ENCODE measurements around the gene STAG2.
"Not testable (repeated sequence)": the region's sequence is repeated elsewhere in the genome, so short reads cannot be mapped to it uniquely, and the experiment has no call there.

Gene STAG2

DNA sequence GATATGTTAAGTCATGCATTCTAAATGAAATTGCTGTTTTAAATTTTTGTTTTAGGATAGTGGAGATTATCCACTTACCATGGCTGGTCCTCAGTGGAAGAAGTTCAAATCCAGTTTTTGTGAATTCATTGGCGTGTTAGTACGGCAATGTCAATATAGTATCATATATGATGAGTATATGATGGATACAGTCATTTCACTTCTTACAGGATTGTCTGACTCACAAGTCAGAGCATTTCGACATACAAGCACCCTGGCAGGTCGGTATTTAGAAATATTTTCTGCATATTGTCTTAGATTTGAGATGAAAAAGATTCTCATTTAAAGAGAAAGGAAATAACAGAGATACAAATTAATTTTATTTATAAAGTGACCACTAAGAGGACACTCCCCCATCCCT, 83.6 kb downstream of the STAG2 start:
- no peak for DNase-seq

DNA sequence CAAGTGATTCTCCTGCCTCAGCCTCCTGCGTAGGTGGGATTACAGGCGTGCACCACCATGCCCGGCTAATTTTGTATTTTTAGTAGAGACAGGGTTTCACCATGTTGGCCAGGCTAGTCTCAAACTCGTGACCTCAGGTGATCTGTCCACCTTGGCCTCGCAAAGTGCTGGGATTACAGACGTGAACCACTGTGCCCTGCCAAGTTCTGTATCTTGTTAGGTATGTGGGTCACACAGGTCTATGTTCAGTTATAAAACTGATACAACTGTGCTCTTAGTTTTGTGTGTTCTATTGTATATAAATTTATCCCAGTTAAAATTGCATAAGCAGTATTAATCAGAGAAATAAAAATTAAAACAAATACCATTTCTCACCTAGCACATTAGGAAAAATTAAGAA, 122.9 kb downstream of the STAG2 start:
- not testable (repeated sequence) for DNase-seq

DNA sequence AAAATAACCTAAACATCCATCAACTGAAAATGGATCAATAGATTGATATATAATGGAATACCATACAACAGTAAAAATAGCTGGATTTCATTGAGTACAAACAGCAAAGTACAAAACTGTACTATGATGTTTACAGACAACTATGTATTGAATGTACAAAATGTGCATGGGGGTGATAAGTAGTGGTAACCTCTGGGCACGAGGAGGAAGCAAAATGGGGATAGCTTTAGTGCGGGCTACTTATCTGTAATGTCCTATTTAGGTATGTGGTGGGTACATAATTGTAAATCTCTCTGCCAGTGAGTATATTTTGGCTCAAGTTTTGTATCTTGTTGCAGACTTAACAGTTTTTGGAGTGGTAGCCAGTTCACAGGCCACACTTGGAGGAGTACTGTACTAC, 123.6 kb downstream of the STAG2 start:
- DNase-seq: no peak

DNA sequence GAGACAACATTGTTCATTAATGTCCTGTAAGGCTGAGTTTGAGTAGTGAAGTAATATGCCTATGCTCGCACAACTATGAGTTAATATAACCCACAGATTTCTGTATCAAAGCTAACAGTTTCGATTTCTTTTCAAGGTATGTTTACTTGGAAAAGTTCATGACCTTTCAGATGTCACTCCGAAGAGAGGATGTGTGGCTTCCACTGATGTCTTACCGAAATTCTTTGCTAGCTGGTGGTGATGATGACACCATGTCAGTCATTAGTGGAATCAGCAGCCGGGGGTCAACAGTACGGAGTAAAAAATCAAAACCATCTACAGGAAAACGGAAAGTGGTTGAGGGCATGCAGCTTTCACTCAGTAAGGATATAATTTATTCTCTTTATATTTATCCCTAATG, 124.9 kb downstream of the STAG2 start:
- no peak for DNase-seq

DNA sequence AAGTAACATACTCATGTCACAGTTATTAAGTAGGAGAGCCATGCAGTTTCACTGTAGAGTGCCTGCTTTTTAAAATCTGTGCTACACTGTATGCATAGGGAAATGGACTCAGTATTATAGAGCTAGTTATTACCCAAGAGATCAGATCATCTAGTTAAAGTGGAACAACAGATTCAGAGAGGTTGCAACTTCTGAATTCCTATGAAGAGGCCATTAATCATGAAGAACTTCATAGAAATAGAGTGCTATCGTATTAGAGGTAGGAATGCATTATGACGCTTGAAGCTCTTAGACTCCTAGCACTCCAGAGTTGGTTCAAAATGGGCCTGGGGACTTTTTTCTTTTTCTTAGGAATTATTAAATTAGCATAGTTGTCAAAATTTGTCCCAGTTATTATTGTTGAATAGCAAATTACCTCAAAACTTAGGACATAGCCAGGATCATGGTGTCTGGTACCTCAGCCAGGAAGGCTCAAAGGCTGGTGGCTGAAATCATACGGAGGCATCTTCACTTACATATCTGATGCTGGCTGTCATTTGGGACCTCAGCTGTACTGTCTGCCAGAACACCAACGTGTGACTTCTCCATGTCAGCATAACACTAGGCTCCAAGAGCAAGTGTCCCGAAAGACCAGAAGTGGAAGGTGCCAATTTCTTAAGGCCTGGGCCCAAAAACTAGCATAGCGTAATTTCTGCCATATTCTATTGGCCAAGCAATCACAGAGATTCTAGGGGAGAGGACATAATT, 125.7 kb downstream of the STAG2 start:
- DNase-seq: no peak

DNA sequence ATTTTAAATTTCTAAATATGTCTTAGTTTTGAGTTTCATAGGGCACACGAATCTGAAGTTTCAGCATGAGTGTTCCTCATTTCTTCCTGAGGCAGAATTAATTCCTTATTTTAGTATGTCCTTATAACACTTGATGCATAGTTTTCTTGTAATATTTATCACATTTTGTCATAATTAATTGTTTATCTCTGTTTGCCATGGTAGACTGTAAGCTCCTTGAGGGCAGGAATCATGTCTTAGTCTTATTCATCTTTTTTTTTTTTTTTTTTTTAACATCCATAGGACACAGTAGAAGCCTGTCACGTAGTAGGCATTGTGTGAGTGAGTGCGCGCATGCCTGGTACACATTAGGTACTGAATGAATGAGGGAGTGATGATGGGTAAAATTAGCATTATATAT, 131.7 kb downstream of the STAG2 start:
- DNase-seq: no peak

DNA sequence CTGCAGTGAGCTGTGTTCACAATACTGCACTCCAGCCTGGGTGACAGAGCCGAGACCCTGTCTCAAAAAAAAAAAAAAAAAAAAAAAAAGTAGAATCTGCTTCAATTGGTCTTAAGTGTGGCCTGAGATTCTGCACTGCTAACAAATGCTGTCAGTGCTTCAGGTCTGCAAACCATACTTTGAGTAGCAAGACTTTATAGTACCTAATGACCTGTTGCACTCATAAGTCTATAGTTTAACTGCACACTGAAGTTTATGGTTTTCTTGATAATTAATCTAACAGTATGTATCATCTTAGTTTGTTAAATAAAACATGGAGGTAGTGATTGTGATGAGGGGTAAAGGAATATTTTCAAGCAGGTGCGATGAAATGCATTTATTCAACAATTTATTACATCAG, 135.6 kb downstream of the STAG2 start:
- no peak for DNase-seq

DNA sequence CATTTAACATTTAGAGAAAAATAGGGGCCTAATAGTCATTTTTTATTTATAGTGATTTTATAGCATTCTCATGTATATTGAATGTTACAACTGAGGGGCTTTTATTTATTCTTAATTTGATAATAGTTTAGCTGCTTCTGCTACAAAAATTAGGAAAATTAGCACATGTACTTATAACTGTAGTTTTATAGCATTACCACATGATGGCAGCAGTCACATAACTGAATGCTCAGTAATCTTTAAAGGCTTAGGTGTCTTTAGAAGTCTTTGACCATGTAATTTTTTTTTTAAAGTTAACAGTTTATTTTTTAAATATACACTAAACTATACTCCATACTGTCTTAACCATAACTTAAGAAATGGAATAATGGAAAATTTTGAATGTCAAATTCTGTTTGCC, 136.6 kb downstream of the STAG2 start:
- DNase-seq: no peak

DNA sequence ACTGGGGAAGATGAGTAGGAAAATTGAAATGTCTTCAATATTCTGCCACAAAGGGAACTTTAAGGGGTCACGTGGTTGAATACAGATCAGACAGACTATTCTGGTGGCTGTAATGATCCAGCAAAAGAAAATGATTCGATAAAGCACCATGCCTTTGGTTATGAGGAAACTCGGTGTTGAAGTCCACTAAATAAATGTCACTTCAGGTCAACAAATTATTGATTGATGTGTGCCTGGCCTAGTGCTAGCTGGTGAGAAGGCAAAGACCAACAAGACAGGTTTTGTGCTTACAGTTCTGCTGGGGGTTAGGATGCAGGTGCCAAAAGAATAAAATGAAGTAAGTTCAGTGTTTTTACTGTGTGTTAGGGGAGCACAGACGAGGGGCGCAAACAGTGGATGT, 142.5 kb downstream of the STAG2 start:
- DNase-seq: no peak

DNA sequence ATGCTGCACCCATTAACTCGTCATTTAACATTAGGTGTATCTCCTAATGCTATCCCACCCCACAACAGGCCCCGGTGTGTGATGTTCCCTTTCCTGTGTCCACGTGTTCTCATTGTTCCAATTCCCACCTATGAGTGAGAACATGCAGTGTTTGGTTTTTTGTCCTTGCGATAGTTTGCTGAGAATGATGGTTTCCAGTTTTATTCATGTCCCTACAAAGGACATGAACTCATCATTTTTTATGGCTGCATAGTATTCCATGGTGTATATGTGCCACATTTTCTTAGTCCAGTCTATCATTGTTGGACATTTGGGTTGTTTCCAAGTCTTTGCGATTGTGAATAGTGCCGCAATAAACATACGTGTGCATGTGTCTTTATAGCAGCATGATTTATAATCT, 143.0 kb downstream of the STAG2 start:
- not testable (repeated sequence) for DNase-seq

DNA sequence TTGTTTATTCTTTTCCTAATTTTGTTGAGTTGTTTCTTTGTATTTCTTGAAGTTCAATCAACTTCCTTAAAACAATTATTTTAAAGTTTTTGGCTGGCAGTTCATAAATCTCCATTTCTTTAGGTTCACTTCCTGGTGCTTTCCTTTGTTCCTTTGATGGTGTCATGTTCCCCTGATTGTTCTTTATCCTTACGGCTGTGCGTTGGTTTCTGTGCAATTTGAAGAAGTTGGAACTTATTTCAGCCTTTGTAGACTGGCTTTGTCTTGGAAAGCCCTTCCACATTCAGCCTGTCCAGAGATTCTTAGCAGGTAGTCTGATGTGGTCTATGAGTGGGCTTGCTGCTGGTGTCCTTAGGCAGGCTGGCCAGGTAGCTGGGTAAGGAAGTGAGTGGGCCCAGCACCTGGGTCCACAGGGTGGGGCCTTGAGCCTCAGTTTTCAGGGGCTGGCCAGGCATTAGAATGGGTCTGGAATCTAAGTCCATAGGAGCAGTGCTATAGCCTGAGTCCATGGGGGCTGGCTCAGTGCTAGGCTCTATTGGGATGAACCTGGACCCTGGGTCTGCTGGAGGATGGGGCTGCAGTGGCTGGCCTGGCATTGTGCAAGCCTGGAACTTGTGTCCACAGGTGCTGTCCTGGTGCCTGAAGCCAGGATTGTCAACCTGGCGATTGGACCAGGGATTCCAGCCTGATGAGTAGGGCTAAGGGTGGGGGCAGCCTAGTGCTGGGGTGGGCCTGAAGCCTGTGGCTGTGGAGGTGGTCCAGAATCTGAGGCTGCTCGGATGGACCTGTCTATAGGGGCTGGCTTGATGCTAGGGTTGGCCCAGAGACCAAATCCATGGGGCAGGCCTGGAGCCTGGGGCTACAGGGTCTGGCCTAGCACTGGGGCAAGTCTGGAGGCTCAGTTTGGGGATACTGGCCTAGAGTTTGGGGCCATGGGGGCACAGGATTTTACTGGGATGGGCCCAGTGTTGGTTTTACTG, 152.4 kb downstream of the STAG2 start:
- DNase-seq: no peak

DNA sequence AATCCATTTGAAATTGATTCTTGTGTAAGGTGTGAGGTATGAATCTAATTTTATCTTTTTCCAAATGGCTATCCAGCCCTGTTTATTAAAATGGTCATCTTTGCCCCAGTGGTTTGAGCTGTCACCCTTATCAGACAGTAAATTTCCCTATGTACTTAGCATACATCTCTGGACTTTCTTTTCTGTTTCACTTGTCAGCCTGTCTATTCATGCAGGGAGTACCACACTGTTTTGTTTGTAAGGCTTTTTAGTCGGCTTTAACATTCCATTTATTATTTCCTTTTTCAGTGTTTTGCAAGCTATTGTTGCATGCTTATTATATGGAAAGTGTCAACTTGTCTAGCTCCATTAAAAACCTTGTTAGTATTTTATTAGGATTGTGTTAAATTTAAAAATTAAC, 155.8 kb downstream of the STAG2 start:
- DNase-seq: no peak

DNA sequence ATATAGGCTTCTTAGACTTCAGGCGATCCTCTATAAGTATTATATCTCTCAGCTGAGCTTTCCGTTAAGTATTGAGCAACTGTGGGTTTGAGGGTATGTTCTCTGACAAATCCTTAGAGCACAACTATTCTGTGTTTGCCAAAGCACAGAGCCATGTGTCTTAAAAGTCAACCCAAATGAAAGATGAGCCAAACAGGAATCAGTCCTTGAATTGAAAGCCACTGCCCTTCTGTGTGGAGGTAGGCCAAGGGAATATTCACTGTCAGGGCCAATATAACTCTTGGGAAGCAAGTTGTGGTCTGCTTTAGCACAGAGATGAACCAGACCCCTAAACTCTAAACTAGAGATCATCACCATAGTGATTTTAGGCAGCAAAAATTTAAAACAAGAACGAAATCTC, 164.0 kb downstream of the STAG2 start:
- no peak for DNase-seq

DNA sequence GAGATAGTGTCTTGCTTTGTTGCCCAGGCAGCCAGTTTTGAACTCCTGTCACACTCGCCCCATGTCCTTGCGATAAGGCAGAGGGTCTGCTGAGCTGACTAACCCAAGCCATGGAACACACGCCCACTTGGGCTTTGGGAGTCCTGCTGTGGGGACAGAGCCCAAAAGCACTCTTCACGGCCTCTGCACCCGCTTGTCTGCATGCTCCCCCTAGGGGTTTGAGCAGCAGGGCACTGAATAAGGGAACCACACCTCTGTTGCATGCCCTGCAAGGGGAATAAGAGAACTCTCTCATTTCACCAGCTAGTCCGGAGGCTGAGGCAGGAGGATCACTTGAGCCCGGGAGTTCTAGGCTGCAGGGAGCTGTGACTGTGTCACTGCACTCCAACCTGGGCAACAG, 166.0 kb downstream of the STAG2 start:
- no peak for DNase-seq

DNA sequence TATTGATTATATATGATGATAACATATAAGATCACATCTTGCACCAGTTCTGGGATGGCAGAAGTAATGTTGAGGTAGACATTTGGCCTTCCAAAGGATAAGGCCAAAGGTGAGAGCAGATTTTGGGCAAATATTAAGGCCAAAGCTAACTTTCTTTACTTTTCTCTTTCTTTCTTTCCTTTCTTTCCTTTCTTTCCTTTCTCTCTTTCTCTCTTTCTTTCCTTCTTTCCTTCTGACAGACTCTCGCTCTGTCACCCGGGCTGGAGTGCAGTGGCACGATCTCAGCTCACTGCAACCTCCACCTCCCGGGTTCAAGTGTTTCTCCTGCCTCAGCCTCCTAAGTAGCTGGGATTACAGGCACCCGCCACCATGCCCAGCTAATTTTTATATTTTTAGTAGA, 170.9 kb downstream of the STAG2 start:
- not testable (repeated sequence) for DNase-seq

DNA sequence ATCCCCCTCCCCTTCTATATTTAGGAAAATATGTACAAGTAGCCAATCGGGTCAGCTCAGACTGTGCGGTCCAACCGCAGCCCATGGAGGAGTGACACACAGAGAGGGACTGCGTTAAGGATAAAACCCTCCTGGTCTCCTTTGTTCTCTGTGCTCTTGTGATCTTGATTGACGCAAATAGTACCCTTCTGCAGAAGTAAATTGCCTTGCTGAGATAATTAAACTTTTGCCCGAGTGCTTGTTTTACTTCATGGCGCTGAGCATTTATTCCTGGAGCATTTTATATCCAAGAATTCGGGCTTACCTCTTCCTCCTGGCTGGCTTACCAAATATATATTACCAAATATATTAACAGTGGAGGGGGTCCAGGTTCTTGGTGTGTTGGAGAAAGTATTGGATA, 184.2 kb downstream of the STAG2 start:
- DNase-seq: no peak

DNA sequence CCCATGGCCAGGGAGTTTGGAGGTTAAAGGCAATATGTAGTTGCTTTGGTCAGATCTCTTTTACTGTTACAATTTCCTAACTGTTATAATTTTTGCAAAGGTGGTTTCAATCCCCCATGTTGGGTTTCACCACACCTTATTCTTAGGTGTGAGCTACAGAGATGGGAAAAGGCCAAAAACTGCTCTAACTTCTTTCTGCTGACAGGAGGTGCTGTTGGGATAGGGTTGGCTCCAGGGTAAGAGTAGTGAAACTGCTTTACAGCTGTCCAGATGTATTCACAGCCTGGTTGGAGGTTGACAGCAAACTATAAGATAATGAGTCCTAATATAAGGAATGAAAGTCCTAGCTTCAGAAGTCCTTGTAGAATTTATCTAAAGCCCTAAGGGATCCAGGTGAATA, 189.7 kb downstream of the STAG2 start:
- DNase-seq: no peak
